ENCODE measurements around the gene FRMD6. TPM values are rescaled to one million over a fixed set of nuclear protein-coding genes. Genes with fewer than 3 reads are reported as not detected.

FRMD6 gene
- total RNA-seq, 1 donor from 2014 or later = 10.0 TPM

- Histone ChIP-seq H3K4me1 (no peaks in the 10 kb centered on the region), H3K27ac (no peak overlapping the region), H3K4me3 (no peak overlapping the region), H3K27me3 (ENCODE audit: low read depth) (no peaks in the 10 kb centered on the region), H3K36me3 (no peaks in the 10 kb centered on the region), H3K9me3 (no peaks in the 10 kb centered on the region)
- intact Hi-C loops (cut with DNase I) = no loop called here
- DNase-seq (no peak), ATAC-seq (no peak)
- no peak for TF ChIP-seq CTCF (IDR thresholded peaks at IDR 0.05)
Observed at GRCh38 chr14:51676549-51676948, 24.8 kb downstream of the FRMD6 start.

GRCh38 chr14:51677266-51677665, 25.6 kb downstream of the FRMD6 start:
- H3K27ac ChIP-seq = no peak overlapping the region

GRCh38 chr14:51677738-51678137, 26.0 kb downstream of the FRMD6 start:
- no peaks in the 10 kb centered on the region for H3K27me3 ChIP-seq (ENCODE audit: low read depth)
- no peaks in the 10 kb centered on the region for H3K4me1 ChIP-seq
- no peak overlapping the region for H3K27ac ChIP-seq
- intact Hi-C loops (cut with DNase I) = no loop called here
- no peak overlapping the region for H3K4me3 ChIP-seq
- DNase-seq = no peak
- TF ChIP-seq CTCF (IDR thresholded peaks at IDR 0.05) = no peak
- H3K36me3 ChIP-seq = no peaks in the 10 kb centered on the region
- no peaks in the 10 kb centered on the region for H3K9me3 ChIP-seq
- no peak for ATAC-seq

More at GRCh38 chr14:51677266-51677665, 25.6 kb downstream of the FRMD6 start:
- no peaks in the 10 kb centered on the region for H3K27me3 ChIP-seq (ENCODE audit: low read depth)
- no peaks in the 10 kb centered on the region for H3K9me3 ChIP-seq
- no peak overlapping the region for H3K4me3 ChIP-seq
- H3K4me1 ChIP-seq = no peaks in the 10 kb centered on the region
- DNase-seq = no peak
- TF ChIP-seq CTCF (IDR thresholded peaks at IDR 0.05) = no peak
- no peak for ATAC-seq
- intact Hi-C loops (cut with DNase I) = no loop called here
- H3K36me3 ChIP-seq = no peaks in the 10 kb centered on the region

- no peaks in the 10 kb centered on the region for H3K9me3 ChIP-seq
- no peak for DNase-seq
- intact Hi-C loops (cut with DNase I) = no loop called here
- H3K27me3 ChIP-seq (ENCODE audit: low read depth) = no peaks in the 10 kb centered on the region
- no peaks in the 10 kb centered on the region for H3K36me3 ChIP-seq
- no peak for ATAC-seq
- H3K4me3 ChIP-seq = no peak overlapping the region
- no peak overlapping the region for H3K27ac ChIP-seq
- no peaks in the 10 kb centered on the region for H3K4me1 ChIP-seq
- no peak for TF ChIP-seq CTCF (IDR thresholded peaks at IDR 0.05)
Observed at GRCh38 chr14:51680031-51680430, 28.3 kb downstream of the FRMD6 start.

GRCh38 chr14:51681411-51681810, 29.7 kb downstream of the FRMD6 start:
- no peak overlapping the region for H3K4me3 ChIP-seq
- no peak for TF ChIP-seq CTCF (IDR thresholded peaks at IDR 0.05)
- no peak overlapping the region for H3K27ac ChIP-seq
- no peaks in the 10 kb centered on the region for H3K36me3 ChIP-seq
- no peak for ATAC-seq
- H3K9me3 ChIP-seq = no peaks in the 10 kb centered on the region
- intact Hi-C loops (cut with DNase I) = no loop called here
- no peak for DNase-seq
- no peaks in the 10 kb centered on the region for H3K4me1 ChIP-seq
- no peaks in the 10 kb centered on the region for H3K27me3 ChIP-seq (ENCODE audit: low read depth)

- Histone ChIP-seq H3K4me3 (no peak overlapping the region), H3K27ac (no peak overlapping the region), H3K9me3 (no peaks in the 10 kb centered on the region), H3K36me3 (no peaks in the 10 kb centered on the region), H3K27me3 (ENCODE audit: low read depth) (no peaks in the 10 kb centered on the region), H3K4me1 (no peaks in the 10 kb centered on the region)
- DNase-seq (no peak), ATAC-seq (no peak)
- TF ChIP-seq CTCF (IDR thresholded peaks at IDR 0.05) = no peak
- intact Hi-C loops (cut with DNase I) = no loop called here
Observed at GRCh38 chr14:51682411-51682810, 30.7 kb downstream of the FRMD6 start.

Data from lower lobe of right lung (tissue), 2 donors.